NCI-H128 (cell line): ENCODE measurements around the gene COL6A6.
"Not testable (repeated sequence)": the region's sequence is repeated elsewhere in the genome, so short reads cannot be mapped to it uniquely, and the experiment has no call there.

Experiments used
- DNase-seq: peaks from one replicate; lab custom pipeline; 2025; ENCODE audit not compliant: unreplicated experiment; lab: John Stamatoyannopoulos, UW

The COL6A6 gene

DNA sequence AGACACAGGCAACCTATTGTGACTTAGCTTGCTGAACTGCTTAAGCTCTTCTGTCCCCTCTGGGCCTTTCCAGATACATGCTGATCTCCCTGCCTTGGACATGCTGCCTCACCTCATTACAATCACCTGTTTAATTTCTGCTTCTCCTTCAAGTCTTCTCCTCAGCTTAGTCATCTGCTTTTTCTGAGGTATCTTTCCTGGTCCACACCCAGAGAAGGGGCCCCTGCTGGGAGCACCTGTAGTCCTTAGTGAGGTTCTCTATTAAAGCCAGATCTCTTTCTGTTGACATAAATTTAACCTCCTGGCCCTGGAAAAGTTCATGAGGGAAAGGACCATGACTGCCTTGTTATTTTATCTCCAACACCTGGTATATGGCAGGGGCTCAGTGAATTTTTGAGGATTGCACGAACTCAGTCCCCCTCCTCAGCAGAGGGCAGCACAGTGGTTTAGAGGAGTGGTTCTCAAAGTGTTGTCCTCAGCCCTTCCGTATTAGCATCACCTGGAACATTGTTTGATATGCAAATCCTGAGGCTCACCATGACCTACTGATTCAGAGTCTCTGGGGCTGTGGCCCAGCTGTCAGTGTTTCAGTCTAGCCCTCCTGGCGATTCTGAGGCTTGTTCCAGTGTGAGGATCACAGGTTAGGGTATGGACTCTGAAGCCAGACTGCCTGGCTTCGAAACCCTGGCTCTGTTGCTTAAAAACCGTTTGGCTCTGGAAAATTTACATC is 12.7 kb downstream of the COL6A6 start:
- DNase-seq = no peak

DNA sequence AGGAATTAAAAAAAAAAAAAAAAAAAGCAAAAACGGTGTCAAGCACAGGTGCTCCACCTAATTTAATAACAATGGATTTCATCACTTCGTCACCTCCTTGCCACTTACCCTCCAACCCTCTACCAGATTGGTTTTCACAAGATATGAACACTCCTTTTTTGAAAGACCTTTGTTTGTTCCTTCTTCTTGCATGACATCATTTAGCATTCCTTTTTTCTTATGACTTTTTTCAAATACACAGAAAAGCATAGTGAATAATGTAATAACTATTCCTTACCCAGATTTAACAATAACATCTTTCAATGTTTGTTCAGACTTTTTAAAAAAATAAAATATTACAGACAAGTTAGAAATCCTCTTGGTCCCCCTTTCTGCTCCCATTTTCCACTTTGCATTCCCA is 16.3 kb downstream of the COL6A6 start:
- no peak for DNase-seq

DNA sequence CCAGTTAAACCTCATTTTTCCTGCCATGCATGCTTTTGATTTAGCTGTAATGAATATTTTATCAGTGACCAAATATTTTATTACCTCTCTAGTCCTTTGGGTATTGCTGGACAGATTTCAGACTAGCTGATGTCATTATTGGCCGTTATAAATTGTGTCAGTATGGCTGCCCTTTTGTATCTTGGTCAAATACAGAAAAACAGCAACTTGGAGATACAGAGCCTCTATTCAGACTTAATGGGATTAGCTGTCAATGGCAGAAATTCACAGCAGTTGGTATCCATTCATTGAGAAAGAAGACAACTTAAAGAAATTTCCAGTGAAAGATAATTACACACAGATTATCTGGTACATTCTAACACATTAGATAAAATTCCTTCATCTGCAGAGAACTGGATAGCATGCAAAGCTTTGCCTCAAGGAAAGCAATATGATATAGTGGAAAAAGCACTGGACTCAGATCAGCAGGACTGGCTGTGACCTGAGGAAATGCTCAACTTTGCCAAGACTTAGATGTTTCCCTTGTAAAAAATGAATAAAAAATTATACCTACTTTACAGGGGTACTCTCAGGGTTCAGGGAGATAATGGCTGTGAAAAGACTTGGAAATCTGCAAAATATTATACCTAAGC is 20.8 kb downstream of the COL6A6 start:
- DNase-seq = no peak

DNA sequence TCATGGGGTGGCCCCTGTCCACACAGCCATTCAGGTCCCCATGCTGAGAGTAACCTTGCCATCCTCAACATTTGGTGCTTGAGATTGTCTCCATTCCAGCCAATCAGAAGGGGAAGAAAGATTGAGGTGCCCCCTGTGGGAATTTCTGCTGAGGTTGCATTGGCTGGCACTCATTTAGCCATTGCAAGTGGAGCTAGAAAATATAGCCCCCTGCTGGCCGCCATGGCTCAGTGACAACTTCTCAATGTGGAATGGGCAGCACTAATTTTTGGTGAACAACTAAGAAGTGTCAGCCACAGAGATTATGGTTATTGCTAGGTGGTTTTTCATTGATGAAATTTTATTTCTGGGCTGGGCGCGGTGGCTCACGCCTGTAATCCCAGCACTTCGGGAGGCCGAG is 22.0 kb downstream of the COL6A6 start:
- no peak for DNase-seq

DNA sequence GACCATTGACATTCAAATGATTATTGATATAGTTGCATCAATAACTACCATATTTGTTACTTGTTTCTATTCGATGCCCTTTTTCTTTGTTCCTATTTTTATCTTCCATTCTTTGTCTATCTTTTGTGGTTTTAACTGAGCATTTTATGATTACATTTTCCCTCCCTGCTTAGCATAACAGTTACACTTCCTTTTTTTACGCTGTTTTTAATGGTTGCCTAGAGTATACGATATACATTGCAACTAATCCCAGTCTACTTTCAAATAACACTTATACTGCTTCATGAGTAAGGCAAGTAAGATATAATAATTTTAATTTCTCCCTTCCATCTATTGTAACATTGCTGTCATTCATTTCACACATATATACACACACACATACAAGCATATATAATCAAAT is 26.3 kb downstream of the COL6A6 start:
- no peak for DNase-seq

DNA sequence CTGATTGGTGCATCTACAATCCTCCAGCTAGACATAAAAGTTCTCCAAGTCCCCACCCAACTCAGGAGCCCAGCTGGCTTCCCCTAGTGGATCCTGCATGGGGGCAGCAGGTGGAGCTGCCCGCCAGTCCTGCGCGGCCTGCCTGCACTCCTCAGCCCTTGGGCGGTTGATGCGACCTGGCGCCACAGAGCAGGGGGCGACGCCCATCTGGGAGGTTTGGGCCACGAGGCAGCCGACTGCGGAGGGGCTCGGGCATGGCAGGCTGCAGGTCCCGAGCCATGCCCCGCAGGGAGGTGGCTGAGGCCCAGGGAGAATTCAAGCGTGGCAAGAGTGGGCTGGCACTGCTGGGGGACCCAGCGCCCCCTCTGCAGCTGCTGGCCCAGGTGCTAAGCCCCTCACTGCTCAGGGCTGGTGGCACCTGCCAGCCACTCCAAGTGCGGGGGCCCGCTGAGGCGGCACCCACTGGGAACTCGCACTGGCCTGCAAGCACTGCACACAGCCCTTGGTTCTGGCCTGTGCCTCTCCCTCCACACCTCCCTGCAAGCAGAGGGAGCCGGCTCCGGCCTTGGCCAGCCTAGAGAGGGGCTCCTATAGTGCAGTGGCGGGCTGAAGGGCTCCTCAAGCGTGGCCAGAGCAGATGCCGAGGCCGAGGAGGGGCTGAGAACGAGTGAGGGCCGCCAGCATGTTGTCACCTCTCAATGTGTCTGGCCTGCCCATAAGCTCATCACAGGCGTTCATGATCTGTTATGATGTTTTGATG is 30.1 kb downstream of the COL6A6 start:
- DNase-seq = no peak

DNA sequence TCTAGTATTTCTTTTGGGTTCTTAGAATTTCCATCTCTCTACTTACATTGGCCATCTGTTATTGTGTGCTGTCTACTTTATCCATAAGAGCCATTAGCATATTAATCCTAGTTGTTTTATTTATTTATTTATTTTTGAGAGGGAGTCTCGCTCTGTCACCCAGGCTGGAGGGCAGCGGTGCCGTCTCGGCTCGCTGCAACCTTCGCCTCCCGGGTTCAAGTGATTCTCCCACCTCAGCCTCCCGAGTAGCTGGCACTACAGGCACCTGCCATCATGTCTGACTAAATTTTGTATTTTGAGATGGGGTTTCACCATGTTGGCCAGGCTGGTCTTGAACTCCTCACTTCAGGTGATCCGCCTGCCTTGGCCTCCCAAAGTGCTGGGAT is 30.7 kb downstream of the COL6A6 start:
- not testable (repeated sequence) for DNase-seq

DNA sequence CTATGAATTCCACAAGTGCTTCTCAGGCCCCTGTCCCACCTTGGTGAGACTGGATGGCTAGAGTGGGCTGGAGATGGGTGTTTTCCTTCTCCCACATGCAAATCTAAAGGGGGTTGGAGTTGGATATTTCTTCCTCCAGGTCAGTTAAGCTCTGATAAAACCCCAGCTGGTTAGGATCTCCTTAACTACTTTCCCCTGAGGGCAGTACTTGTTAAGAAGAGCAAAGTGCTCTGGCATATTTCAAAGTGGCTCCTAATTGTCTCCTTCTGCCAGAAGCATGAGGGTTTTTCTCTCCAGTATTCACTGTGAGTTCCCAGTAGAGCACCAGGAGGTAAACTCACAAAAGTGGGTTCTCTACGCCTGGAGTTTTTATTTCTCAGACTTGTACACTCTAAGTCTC is 31.4 kb downstream of the COL6A6 start:
- no peak for DNase-seq

DNA sequence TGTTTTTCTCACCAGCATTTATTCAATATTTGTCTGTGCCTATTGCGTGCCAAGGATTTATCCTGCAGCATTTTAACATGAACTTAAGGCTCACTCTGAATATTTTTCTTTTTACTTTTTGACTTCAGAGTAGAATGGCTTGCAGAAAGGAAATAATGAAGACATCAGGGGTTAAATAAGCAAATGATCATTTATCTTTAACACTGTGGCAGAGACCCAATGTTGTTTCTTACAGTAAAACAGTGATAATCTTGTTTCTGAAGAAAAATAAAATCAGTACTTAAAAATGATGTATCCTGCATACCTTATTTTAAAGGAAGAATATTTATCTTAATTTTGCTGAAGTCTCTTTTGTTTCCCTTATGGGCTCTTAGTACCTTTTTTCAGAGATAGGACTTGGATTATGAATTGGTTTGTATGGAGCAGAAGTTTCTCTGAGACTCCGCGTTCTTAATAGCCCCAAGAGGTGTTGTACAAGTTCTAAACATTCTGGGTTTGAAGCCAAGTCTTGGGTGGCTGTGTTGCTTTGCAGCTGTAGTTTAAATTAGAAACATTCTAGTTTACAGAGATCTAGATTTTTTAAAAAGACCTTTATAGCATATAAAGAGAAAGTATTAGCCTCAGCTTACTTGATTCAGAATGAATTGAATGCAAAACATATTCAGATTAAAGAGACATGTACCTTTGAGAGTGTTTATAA is 40.5 kb downstream of the COL6A6 start:
- no peak for DNase-seq

DNA sequence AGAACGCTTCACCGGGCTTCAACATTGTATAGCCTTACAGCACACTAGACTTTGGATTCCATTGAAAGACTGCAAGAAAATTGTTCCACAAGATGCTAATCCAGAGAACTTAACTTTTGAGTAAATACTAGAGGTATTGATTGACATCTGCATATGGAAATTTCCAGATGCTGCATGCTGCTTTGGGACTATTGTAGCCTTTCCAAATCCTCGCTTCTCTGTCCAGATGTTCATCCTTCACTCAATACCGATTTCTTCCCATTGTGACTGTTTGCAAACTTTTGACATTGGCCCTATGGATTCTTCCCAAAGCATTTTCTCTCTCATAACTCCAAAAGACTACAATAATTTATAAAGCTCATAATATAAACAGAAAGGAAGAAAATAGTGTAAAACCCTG is 41.4 kb downstream of the COL6A6 start:
- DNase-seq = no peak

DNA sequence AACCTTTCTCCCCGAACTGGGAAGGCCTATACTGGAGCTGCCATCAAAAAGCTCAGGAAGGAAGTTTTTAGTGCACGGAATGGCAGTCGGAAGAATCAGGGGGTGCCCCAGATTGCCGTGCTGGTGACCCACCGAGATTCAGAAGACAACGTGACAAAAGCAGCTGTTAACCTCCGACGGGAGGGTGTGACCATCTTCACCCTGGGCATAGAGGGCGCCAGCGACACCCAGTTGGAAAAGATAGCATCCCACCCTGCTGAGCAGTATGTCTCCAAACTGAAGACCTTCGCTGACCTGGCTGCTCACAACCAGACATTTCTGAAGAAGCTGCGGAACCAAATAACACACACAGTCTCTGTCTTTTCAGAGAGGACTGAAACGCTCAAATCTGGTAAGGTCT is 48.2 kb downstream of the COL6A6 start:
- DNase-seq = no peak
